Progenitor cell of endocrine pancreas (in vitro differentiated cells): ENCODE measurements around the gene UBC. TPM values are rescaled to one million over a fixed set of nuclear protein-coding genes. Genes with fewer than 3 reads are reported as not detected.
A peak's percentile ranks its signal among the peaks of the same experiment; 100 is the strongest.
"Not testable (repeated sequence)": the region's sequence is repeated elsewhere in the genome, so short reads cannot be mapped to it uniquely, and the experiment has no call there.

Source experiments
- DNase-seq: peaks from one replicate; pipeline ENCODE4 v3.0.0; 2021; ENCODE audit warnings: low spot score; ENCODE audit not compliant: unreplicated experiment
- H3K27ac Mint-ChIP-seq: 2 replicates; pipeline ENCODE4 v1.8.0; 2021; ENCODE audit warnings: mild to moderate bottlenecking, moderate library complexity, mixed read lengths
- H3K27me3 Mint-ChIP-seq: 2 replicates; pipeline ENCODE4 v1.8.0; 2021; ENCODE audit warnings: mixed read lengths
- H3K36me3 Mint-ChIP-seq: 2 replicates; pipeline ENCODE4 v1.8.0; 2022; ENCODE audit warnings: mixed read lengths; ENCODE audit not compliant: insufficient read depth
- H3K4me1 Mint-ChIP-seq: 2 replicates; pipeline ENCODE4 v1.8.0; 2021; ENCODE audit warnings: low read depth, mixed read lengths
- H3K4me3 Mint-ChIP-seq: 2 replicates; pipeline ENCODE4 v1.8.0; 2021; ENCODE audit warnings: low read depth, mild to moderate bottlenecking, moderate library complexity, mixed read lengths
- H3K9me3 Mint-ChIP-seq: 2 replicates; pipeline ENCODE4 v1.8.0; 2021; ENCODE audit warnings: low read depth, mixed read lengths
- total RNA-seq: library from RNA; stranded (reverse); gene quantifications from 2 replicates; pipeline ENCODE4 v1.2.1, GENCODE V29; 2021
- TF ChIP-seq, protein P1 (sequence below): fragments of 200-600 bp; sonication (generic); IDR thresholded peaks from one replicate; pipeline ENCODE4 v1.5.0; 2021; ENCODE audit warnings: antibody characterized with exemption, mild to moderate bottlenecking; ENCODE audit not compliant: unreplicated experiment

The UBC gene
- total RNA-seq, 1 donor from 2014 or later, result 645 TPM

DNA sequence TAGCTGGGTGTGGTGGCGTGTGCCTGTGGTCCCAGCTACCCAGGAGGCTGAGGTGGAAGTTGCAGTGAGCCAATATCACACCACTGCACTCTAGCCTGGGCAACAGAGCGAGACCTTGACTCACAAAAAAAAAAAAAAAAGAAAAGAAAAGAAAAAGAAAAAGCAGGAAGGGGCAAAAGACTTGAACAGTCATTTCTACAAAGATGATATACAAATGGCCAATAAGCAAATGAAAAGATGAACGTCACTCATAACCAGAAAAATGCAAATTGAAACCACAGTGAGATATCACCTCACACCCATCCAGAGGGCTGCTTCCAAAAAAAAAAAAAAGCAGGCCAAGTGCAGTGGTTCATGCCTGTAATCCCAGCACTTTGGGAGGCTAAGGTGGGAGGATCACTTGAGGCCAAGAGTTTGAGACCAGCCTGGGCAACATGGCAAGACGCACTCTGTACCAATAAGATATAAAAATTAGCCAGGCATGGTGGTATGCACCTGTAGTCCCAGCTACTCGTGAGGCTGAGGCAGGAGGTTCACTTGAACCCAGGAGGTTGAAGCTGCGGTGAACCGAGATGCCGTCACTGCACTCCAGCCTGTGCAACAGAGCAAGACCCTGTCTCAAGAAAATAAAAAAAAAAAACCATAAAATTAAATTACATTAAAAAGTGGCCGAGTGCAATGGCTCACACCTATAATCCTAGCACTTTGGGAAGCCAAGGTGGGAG, 20.5 kb downstream of the UBC start:
- H3K27me3 Mint-ChIP-seq, result no peaks in the 10 kb centered on the region
- H3K4me3 Mint-ChIP-seq, result no peak overlapping the region
- no peaks in the 10 kb centered on the region for H3K4me1 Mint-ChIP-seq
- TF ChIP-seq, protein P1, sequence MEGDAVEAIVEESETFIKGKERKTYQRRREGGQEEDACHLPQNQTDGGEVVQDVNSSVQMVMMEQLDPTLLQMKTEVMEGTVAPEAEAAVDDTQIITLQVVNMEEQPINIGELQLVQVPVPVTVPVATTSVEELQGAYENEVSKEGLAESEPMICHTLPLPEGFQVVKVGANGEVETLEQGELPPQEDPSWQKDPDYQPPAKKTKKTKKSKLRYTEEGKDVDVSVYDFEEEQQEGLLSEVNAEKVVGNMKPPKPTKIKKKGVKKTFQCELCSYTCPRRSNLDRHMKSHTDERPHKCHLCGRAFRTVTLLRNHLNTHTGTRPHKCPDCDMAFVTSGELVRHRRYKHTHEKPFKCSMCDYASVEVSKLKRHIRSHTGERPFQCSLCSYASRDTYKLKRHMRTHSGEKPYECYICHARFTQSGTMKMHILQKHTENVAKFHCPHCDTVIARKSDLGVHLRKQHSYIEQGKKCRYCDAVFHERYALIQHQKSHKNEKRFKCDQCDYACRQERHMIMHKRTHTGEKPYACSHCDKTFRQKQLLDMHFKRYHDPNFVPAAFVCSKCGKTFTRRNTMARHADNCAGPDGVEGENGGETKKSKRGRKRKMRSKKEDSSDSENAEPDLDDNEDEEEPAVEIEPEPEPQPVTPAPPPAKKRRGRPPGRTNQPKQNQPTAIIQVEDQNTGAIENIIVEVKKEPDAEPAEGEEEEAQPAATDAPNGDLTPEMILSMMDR, result no peak
- no peaks in the 10 kb centered on the region for H3K9me3 Mint-ChIP-seq
- no peaks in the 10 kb centered on the region for H3K36me3 Mint-ChIP-seq
- no peak overlapping the region for H3K27ac Mint-ChIP-seq
- no peak for DNase-seq

- Mint-ChIP-seq H3K9me3 (no peaks in the 10 kb centered on the region), H3K36me3 (no peaks in the 10 kb centered on the region)
- TF ChIP-seq, protein P1, result no peak
Observed at GRCh38 chr12:124888260-124888659, 26.2 kb downstream of the UBC start.

GRCh38 chr12:124887766-124888165, 26.7 kb downstream of the UBC start:
- not testable (repeated sequence) for H3K27me3 Mint-ChIP-seq, DNase-seq, H3K36me3 Mint-ChIP-seq, H3K9me3 Mint-ChIP-seq, H3K4me3 Mint-ChIP-seq, H3K27ac Mint-ChIP-seq
- H3K4me1 Mint-ChIP-seq, result peaks cover 20% of the 10 kb centered on the region

More at GRCh38 chr12:124888260-124888659, 26.2 kb downstream of the UBC start:
- Mint-ChIP-seq H3K4me3 (no peak overlapping the region), H3K27ac (no peak overlapping the region), H3K27me3 (no peaks in the 10 kb centered on the region), H3K4me1 (peaks cover 18% of the 10 kb centered on the region)
- no peak for DNase-seq

DNA sequence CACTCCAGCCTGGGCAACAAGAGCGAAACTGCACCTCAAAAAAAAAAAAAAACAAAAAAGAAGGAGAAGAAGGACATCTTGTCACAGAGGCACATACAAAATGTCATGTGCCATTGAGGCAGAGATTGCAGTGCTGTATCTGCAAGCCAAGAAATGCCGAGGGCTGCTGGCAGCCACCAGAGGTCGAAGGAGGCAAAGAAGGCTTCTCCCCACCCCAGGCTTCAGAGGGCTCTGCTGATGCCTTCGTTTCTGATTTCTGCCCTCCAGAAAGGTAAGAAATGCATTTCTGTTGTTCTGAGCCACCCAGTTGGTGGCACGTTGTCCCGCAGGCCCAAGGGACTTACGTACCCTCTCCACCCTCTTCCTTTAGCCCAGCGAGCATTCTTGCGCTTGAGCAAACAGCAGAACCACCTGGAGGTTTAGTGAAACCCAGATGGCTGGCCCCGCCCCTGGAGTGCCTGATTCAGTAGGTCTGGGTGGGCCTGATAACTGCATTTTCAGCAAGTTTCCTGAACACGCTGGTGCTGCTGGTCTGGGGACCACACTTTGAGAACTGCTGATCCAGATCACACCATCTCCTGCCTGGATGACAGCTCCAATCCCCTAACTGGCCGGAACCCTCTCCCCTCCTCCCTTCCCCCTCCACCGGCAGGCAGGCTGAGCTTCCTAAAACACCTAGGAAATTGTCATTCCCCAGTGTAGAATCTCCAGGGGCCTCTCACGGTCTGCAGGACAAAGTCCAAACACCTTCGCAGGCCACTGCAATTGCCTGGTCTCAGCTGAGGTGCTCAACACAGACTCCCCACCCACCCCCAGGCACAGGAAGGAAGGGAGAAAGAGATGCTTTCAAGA, 29.6 kb downstream of the UBC start:
- Mint-ChIP-seq H3K36me3 (no peaks in the 10 kb centered on the region), H3K9me3 (no peaks in the 10 kb centered on the region), H3K4me1 (peaks cover 20% of the 10 kb centered on the region), H3K27me3 (no peaks in the 10 kb centered on the region), H3K4me3 (peak overlapping the region; percentile 23), H3K27ac (peak overlapping the region; percentile 85)
- TF ChIP-seq, protein P1, result no peak
- peak; percentile 25 for DNase-seq

DNA sequence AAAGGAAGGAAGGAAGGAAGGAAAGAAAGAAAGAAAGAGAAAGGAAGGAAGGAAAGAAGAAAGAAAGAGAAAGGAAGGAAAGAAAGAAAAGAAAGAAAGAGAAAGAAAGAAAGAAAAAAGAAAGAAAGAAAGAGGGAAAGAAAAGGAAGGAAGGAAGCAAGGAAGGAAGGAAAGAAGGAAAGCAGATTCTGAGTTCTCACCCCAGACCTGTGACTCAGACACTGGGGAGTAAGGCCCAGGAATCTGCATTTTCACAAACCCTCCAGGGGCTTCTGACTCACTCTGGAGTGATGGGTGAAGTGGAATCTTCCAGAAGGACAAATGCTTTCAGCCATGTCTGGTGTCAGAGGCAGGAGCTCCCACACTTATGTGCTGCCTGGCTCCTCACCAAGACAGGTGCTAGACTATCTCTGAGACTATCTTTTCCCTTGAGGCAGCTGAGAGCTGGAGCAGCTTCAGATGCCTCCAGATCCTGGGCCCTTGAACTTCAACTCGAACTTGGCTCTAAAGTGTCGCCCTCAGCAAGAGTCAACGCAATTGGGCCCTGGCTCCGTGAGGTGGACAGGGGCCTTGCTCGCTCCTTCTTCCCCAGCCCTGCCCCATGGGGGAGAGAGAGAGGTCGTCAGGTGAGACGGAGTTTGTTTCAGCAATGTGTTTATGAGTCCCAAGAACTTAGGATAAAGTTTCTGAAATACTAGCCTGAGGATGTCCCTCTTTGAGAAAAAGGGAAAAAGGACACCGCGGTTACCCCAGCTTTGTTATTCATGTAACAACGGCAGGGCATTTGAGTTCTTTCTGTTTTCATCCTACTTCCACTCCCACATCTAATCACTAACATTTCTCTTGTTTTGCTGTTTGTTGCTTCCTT, 31.0 kb downstream of the UBC start:
- H3K27ac Mint-ChIP-seq, result no peak overlapping the region
- DNase-seq, result no peak
- TF ChIP-seq, protein P1, result no peak
- H3K4me3 Mint-ChIP-seq, result no peak overlapping the region
- H3K4me1 Mint-ChIP-seq, result peaks cover 21% of the 10 kb centered on the region
- H3K36me3 Mint-ChIP-seq, result no peaks in the 10 kb centered on the region
- no peaks in the 10 kb centered on the region for H3K27me3 Mint-ChIP-seq
- H3K9me3 Mint-ChIP-seq, result no peaks in the 10 kb centered on the region
